Measurements from ENCODE around the gene SYNE1.

The SYNE1 gene

DNA sequence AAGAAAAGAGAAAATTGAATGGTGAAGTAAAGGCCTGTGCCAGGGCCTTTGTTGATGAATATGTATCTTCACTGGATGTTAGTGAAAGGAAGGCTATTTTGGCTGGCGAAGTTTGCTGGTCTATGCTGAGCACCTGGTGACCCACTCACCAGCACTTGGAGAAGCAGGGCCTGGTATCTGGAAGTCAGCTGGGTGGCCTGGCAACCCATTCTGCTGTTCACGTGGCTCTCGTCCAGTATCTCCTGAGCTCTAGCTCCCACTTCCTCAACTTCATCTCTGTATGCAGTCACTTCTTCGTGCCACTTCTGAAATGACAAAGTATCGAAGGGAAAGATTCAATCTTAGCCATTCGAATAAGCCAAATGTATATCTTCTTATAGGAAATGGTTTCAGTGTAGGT lies 283.7 kb downstream of the SYNE1 start:
- no peak overlapping the region for H3K4me3 ChIP-seq (ENCODE audit: low read depth, low read length)
- TF ChIP-seq, protein P1, sequence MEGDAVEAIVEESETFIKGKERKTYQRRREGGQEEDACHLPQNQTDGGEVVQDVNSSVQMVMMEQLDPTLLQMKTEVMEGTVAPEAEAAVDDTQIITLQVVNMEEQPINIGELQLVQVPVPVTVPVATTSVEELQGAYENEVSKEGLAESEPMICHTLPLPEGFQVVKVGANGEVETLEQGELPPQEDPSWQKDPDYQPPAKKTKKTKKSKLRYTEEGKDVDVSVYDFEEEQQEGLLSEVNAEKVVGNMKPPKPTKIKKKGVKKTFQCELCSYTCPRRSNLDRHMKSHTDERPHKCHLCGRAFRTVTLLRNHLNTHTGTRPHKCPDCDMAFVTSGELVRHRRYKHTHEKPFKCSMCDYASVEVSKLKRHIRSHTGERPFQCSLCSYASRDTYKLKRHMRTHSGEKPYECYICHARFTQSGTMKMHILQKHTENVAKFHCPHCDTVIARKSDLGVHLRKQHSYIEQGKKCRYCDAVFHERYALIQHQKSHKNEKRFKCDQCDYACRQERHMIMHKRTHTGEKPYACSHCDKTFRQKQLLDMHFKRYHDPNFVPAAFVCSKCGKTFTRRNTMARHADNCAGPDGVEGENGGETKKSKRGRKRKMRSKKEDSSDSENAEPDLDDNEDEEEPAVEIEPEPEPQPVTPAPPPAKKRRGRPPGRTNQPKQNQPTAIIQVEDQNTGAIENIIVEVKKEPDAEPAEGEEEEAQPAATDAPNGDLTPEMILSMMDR (IDR thresholded peaks at IDR 0.05; ENCODE audit: control insufficient read depth, extremely low read depth, insufficient read depth): no peak
- no peak for DNase-seq (ENCODE audit: low read depth)

DNA sequence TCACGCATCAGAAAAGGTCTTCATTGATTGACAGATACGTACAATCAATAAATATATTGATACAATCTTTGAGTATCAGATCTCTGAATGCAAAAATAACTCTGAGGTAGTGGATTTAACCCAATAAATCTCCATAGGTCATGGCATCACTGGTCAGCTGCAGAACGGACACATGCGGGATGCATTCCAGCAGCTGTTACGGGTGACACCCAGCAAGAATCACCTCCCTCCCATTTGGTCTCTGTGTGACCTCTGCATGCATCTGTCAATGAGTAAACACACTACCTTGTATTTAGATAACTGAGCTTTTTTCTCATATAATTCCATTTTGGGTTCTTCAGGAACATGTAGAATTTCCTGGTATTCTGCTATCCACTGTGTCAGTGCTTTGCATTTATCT lies 285.4 kb downstream of the SYNE1 start:
- DNase-seq (ENCODE audit: low read depth): no peak
- TF ChIP-seq, protein P1 (IDR thresholded peaks at IDR 0.05; ENCODE audit: control insufficient read depth, extremely low read depth, insufficient read depth): no peak
- H3K4me3 ChIP-seq (ENCODE audit: low read depth, low read length): no peak overlapping the region

DNA sequence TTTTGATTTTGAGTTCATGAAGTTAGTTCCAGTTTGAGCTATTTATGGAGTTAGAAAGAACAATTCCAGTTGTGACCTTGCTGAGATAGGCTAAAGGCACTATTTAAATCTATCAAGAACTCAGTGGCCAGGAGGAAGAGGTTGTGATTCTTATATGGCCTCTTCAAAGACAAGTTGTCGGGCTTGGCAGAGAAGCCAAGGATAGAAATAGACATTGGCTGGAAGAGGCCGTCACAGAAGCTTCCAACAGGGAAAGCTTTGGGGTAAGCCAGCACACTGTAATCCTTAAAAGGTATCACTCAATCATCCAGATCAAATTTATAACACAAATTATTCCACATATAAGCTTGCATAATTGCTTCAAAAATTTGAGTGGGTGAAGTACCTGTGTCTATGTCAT lies 286.1 kb downstream of the SYNE1 start:
- TF ChIP-seq, protein P1 (IDR thresholded peaks at IDR 0.05; ENCODE audit: control insufficient read depth, extremely low read depth, insufficient read depth): no peak
- DNase-seq (ENCODE audit: low read depth): no peak
- no peak overlapping the region for H3K4me3 ChIP-seq (ENCODE audit: low read depth, low read length)

DNA sequence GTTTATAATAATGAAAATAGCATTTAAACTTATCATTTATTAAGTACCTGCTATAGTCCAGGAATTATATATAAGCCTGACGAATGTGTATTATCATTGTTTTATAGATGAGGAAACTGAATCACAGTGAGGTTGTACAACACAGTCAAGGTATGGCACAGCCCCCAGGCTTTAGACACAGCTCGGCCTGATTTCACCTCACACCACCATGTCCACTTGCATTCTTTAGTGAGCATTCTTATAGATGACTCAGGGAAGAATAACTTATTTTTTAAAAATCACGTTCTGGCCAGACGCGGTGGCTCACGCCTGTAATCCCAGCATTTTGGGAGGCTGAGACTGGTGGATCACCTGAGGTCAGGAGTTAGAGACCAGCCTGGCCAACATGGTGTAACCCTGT lies 289.0 kb downstream of the SYNE1 start:
- TF ChIP-seq, protein P1 (IDR thresholded peaks at IDR 0.05; ENCODE audit: control insufficient read depth, extremely low read depth, insufficient read depth): no peak
- no peak overlapping the region for H3K4me3 ChIP-seq (ENCODE audit: low read depth, low read length)
- no peak for DNase-seq (ENCODE audit: low read depth)

DNA sequence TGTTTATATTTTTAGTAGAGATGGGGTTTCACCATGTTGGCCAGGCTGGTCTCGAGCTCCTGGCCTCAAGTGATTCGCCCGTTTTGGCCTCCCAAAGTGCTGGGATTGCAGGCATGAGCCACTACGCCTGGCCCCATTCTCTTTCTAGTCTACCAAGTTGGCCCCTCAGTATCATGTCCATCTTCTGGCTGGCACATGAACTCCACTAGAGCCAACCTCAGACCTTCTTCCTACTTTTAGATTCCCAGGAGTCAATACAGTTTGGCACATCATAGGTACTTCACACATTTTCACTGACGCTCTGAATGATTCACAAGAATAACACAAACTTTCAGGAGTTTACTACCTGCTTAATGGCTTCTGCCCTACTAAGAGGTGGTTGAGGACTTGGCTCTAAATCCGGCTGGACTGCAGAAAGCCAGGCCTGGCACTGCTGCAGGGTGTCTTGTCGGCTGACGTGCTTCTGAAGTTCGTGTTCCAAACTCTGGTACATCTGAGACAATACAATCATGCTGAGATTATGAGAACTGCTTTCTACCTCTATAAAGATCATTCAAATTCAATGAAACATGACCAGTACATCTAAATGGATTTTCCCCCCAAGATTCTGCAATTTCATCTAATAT lies 293.3 kb downstream of the SYNE1 start:
- DNase-seq (ENCODE audit: low read depth): no peak
- TF ChIP-seq, protein P1 (IDR thresholded peaks at IDR 0.05; ENCODE audit: control insufficient read depth, extremely low read depth, insufficient read depth): no peak
- H3K4me3 ChIP-seq (ENCODE audit: low read depth, low read length): no peak overlapping the region

DNA sequence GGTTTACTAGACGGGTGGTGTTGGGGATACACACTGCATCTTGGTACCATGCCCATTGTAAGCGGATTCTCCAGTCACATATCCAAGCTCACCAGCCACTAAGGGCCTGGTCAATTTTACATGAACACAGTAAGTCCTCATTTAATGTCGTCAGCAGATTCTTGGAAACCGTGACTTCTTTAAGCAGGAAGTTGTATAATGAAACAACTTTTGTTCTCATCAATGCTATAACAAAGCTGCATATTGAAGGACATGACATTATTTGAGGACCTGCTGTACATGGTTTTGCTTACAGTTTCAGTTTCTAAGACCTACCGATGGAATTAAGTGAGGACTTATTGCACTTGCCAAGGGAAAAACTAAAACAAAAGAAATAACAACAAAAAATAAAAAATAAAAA lies 295.6 kb downstream of the SYNE1 start:
- DNase-seq (ENCODE audit: low read depth): no peak
- no peak overlapping the region for H3K4me3 ChIP-seq (ENCODE audit: low read depth, low read length)
- TF ChIP-seq, protein P1 (IDR thresholded peaks at IDR 0.05; ENCODE audit: control insufficient read depth, extremely low read depth, insufficient read depth): no peak
